Measurements from ENCODE around the gene SLC25A11.

DNA sequence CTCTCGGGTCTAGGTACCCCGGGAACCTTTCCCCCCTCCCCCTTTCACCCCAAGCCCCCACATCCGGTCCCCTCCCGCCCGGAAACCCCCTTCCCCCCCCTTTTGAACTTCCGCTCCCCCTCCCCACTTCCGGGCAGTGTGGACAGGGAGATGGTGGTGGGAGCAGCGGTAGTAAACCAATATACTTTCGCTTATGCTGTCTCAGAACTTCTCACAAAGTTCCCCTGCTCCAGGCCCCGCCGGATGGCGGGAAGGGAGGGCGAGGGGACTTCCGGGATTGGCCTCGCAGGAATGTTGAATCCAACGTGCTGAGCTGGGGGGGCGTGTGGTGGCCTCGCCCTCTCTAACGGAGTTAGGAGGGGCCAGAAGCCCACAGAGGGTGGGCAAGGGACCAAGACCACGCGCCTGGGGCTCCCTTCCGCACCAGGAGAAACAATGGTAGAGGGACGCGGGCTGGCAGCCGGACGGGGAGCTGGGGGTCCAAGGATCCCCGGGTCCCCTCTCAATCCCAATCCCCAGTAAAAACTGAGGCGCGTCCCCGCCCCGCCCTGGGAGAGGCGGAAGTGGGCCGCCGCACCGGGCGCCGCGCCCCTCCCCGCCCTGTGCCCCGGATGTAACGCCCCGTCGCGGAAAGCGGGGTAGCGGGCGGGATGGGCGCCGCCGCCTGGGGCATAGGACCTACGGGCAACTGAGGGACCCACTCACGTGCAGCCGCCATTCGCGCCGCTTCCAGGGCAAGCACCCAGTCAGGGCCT lies 7.7 kb upstream of the SLC25A11 start:
- TF ChIP-seq, protein P1, sequence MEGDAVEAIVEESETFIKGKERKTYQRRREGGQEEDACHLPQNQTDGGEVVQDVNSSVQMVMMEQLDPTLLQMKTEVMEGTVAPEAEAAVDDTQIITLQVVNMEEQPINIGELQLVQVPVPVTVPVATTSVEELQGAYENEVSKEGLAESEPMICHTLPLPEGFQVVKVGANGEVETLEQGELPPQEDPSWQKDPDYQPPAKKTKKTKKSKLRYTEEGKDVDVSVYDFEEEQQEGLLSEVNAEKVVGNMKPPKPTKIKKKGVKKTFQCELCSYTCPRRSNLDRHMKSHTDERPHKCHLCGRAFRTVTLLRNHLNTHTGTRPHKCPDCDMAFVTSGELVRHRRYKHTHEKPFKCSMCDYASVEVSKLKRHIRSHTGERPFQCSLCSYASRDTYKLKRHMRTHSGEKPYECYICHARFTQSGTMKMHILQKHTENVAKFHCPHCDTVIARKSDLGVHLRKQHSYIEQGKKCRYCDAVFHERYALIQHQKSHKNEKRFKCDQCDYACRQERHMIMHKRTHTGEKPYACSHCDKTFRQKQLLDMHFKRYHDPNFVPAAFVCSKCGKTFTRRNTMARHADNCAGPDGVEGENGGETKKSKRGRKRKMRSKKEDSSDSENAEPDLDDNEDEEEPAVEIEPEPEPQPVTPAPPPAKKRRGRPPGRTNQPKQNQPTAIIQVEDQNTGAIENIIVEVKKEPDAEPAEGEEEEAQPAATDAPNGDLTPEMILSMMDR (IDR thresholded peaks at IDR 0.05), result no peak
- TF ChIP-seq, protein P2, sequence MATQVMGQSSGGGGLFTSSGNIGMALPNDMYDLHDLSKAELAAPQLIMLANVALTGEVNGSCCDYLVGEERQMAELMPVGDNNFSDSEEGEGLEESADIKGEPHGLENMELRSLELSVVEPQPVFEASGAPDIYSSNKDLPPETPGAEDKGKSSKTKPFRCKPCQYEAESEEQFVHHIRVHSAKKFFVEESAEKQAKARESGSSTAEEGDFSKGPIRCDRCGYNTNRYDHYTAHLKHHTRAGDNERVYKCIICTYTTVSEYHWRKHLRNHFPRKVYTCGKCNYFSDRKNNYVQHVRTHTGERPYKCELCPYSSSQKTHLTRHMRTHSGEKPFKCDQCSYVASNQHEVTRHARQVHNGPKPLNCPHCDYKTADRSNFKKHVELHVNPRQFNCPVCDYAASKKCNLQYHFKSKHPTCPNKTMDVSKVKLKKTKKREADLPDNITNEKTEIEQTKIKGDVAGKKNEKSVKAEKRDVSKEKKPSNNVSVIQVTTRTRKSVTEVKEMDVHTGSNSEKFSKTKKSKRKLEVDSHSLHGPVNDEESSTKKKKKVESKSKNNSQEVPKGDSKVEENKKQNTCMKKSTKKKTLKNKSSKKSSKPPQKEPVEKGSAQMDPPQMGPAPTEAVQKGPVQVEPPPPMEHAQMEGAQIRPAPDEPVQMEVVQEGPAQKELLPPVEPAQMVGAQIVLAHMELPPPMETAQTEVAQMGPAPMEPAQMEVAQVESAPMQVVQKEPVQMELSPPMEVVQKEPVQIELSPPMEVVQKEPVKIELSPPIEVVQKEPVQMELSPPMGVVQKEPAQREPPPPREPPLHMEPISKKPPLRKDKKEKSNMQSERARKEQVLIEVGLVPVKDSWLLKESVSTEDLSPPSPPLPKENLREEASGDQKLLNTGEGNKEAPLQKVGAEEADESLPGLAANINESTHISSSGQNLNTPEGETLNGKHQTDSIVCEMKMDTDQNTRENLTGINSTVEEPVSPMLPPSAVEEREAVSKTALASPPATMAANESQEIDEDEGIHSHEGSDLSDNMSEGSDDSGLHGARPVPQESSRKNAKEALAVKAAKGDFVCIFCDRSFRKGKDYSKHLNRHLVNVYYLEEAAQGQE (IDR thresholded peaks at IDR 0.05; ENCODE audit: insufficient read depth in 1 of 2, low read depth in 2 of 2, low read length in 1 of 2), result no peak
- TF ChIP-seq TCF7L2 (IDR thresholded peaks at IDR 0.05; ENCODE audit: low read depth, low read length), result no peak
